GM12872 (cell line): ENCODE data around the gene FBLN2.

Source experiments
- CTCF ChIP-seq: IDR thresholded peaks from 3 replicates; pipeline ENCODE4 v1.5.1; 2011; ENCODE audit warnings: low read depth, mild to moderate bottlenecking, low read length, moderate library complexity; ENCODE audit not compliant: insufficient read depth

The FBLN2 gene

GRCh38 chr3:13673207-13673606 lies 124.3 kb downstream of the FBLN2 start:
- TF ChIP-seq CTCF, result peak; percentile 50

- TF ChIP-seq CTCF, result no peak
These were observed 125.7 kb downstream of the FBLN2 start for GRCh38 chr3:13674538-13675185.

- TF ChIP-seq CTCF, result no peak
These were observed 127.6 kb downstream of the FBLN2 start for GRCh38 chr3:13676356-13677017.

GRCh38 chr3:13677272-13677671 lies 128.3 kb downstream of the FBLN2 start:
- TF ChIP-seq CTCF, result no peak

DNA sequence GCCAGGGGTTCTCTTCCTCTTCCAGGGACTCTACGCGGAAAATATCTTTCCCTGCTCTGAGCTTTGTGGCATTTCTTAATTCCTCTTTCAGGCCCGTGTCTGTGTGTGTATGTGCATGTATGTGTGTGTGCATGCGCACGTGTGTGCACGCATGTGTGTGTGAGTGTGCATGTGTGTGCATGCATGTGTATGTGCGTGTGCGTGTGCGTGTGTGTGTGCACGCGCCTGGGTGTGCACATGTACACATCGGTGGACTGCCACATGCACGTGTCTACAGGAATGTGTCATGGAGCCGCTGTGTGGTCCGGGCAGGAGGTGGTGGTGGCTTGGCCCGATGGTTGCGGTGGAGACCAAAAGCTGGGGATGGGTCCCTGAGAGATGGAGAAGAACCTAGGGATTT lies 133.0 kb downstream of the FBLN2 start:
- TF ChIP-seq CTCF, result no peak

GRCh38 chr3:13682331-13683013 lies 133.5 kb downstream of the FBLN2 start:
- TF ChIP-seq CTCF, result no peak

GRCh38 chr3:13683288-13683687 lies 134.4 kb downstream of the FBLN2 start:
- TF ChIP-seq CTCF, result no peak
